Trophoblast cell (in vitro differentiated cells and primary cell): ENCODE results near the gene TMEM89.

ENCODE experiments used
- DNase-seq, 2 donors: peaks; one replicate each; pipeline ENCODE4 v3.0.0-alpha.2; 2016
- H2AFZ ChIP-seq: 2 replicates; pipeline ENCODE4 v1.6.1; 2013; ENCODE audit warnings: low read length, moderate library complexity, mild to moderate bottlenecking; ENCODE audit not compliant: insufficient read depth, poor library complexity
- H2AK5ac ChIP-seq: 2 replicates; pipeline ENCODE4 v1.6.1; 2013; ENCODE audit warnings: mild to moderate bottlenecking, low read length
- H2BK120ac ChIP-seq: 2 replicates; pipeline ENCODE4 v1.6.1; 2013; ENCODE audit warnings: low read length, mild to moderate bottlenecking, moderate library complexity; ENCODE audit not compliant: insufficient read depth, poor library complexity
- H2BK12ac ChIP-seq: 2 replicates; pipeline ENCODE4 v1.6.1; 2013; ENCODE audit warnings: mild to moderate bottlenecking, low read length, moderate library complexity
- H2BK5ac ChIP-seq: 2 replicates; pipeline ENCODE4 v1.6.1; 2013; ENCODE audit warnings: low read length, low read depth, moderate library complexity, mild to moderate bottlenecking; ENCODE audit not compliant: poor library complexity
- H3K14ac ChIP-seq: 2 replicates; pipeline ENCODE4 v1.6.1; 2013; ENCODE audit warnings: mild to moderate bottlenecking, low read length
- H3K18ac ChIP-seq: 2 replicates; pipeline ENCODE4 v1.6.1; 2013; ENCODE audit warnings: mild to moderate bottlenecking, low read length
- H3K23ac ChIP-seq: 2 replicates; pipeline ENCODE4 v1.6.1; 2013; ENCODE audit warnings: low read length
- H3K27ac ChIP-seq: 2 replicates; pipeline ENCODE4 v1.5.1; 2013; ENCODE audit warnings: low read depth, mild to moderate bottlenecking, inconsistent platforms, low read length, moderate library complexity
- H3K27me3 ChIP-seq: 2 replicates; pipeline ENCODE4 v1.6.1; 2013; ENCODE audit warnings: inconsistent platforms, mild to moderate bottlenecking, low read length, moderate library complexity; ENCODE audit not compliant: insufficient read depth
- H3K36me3 ChIP-seq, 2 experiments: 1 replicate in 1 of 2; 2 replicates in 1 of 2; pipeline ENCODE4 v1.6.1; 2013; ENCODE audit warnings: low read length in 2 of 2, mild to moderate bottlenecking in 2 of 2, moderate library complexity in 1 of 2; ENCODE audit not compliant: insufficient read depth in 2 of 2, control insufficient read depth in 1 of 2
- H3K4ac ChIP-seq: 2 replicates; pipeline ENCODE4 v1.6.1; 2013; ENCODE audit warnings: low read depth, mild to moderate bottlenecking, low read length, moderate library complexity
- H3K4me1 ChIP-seq, 2 experiments: 1 replicate in 1 of 2; 2 replicates in 1 of 2; pipeline ENCODE4 v1.6.1; 2013; ENCODE audit warnings: low read length in 2 of 2, mild to moderate bottlenecking in 2 of 2, moderate library complexity in 1 of 2; ENCODE audit not compliant: insufficient read depth in 2 of 2, control insufficient read depth in 1 of 2
- H3K4me2 ChIP-seq: 2 replicates; pipeline ENCODE4 v1.6.1; 2013; ENCODE audit warnings: inconsistent platforms, mild to moderate bottlenecking, low read length, moderate library complexity
- H3K4me3 ChIP-seq: 2 replicates; pipeline ENCODE4 v1.5.1; 2013; ENCODE audit warnings: mild to moderate bottlenecking, low read depth, low read length, inconsistent platforms
- H3K79me1 ChIP-seq: one replicate; pipeline ENCODE4 v1.6.1; 2013; ENCODE audit warnings: low read length
- H3K79me2 ChIP-seq: 2 replicates; pipeline ENCODE4 v1.6.1; 2013; ENCODE audit warnings: low read length, mild to moderate bottlenecking; ENCODE audit not compliant: control insufficient read depth, insufficient read depth, poor library complexity
- H3K9ac ChIP-seq: 2 replicates; pipeline ENCODE4 v1.6.1; 2013; ENCODE audit warnings: mild to moderate bottlenecking, low read length
- H3K9me3 ChIP-seq: 2 replicates; pipeline ENCODE4 v1.6.1; 2013; ENCODE audit warnings: low read depth, mild to moderate bottlenecking, control low read depth, inconsistent platforms, low read length; ENCODE audit not compliant: insufficient read depth
- H4K12ac ChIP-seq: 2 replicates; pipeline ENCODE4 v1.6.1; 2013; ENCODE audit warnings: low read depth, mild to moderate bottlenecking, low read length, moderate library complexity
- H4K8ac ChIP-seq: 2 replicates; pipeline ENCODE4 v1.6.1; 2013; ENCODE audit warnings: low read depth, mild to moderate bottlenecking, low read length, moderate library complexity
- H4K91ac ChIP-seq: one replicate; pipeline ENCODE4 v1.6.1; 2013; ENCODE audit warnings: low read depth, mild to moderate bottlenecking, low read length, moderate library complexity
- WGBS: extraction: QIAGEN DNeasy Blood & Tissue Kit; methylation state at CpG from one replicate; pipeline ENCODE4 v1.1.7; 2013; ENCODE audit warnings: missing lambda C conversion rate; ENCODE audit not compliant: insufficient read length, insufficient coverage; ENCODE audit errors: extremely low coverage; 5-methylcytosine and 5-hydroxymethylcytosine counted together

The TMEM89 gene

GRCh38 chr3:48652923-48653715, 31.6 kb upstream of the TMEM89 start:
- Histone ChIP-seq H3K79me2 (no peaks in the 10 kb centered on the region), H4K8ac (no peak overlapping the region), H3K9me3 (peaks cover 12% of the 10 kb centered on the region), H2AK5ac (no peak overlapping the region), H3K14ac (no peak overlapping the region), H3K27ac (no peak overlapping the region), H3K18ac (no peak overlapping the region), H4K12ac (no peak overlapping the region), H3K23ac (no peak overlapping the region), H3K4me1 (peaks cover 4 to 9% of the 10 kb centered on the region in 2 experiments), H3K36me3 (no peaks in the 10 kb centered on the region), H3K4ac (no peak overlapping the region), H2BK5ac (no peak overlapping the region), H3K4me2 (no peak overlapping the region), H3K4me3 (no peak overlapping the region), H2BK12ac (no peak overlapping the region), H2AFZ (no peak overlapping the region), H2BK120ac (no peak overlapping the region), H4K91ac (no peak overlapping the region), H3K9ac (no peak overlapping the region), H3K27me3 (no peaks in the 10 kb centered on the region), H3K79me1 (no peaks in the 10 kb centered on the region)
- DNase-seq, result no peak
- WGBS, result no CpG with 5 or more reads among the region's 15 CpGs

- H3K4ac ChIP-seq, result no peak overlapping the region
- no peak overlapping the region for H2BK12ac ChIP-seq
- H3K36me3 ChIP-seq, result no peaks in the 10 kb centered on the region
- no peak overlapping the region for H3K27ac ChIP-seq
- H3K4me2 ChIP-seq, result no peak overlapping the region
- H4K8ac ChIP-seq, result no peak overlapping the region
- H3K14ac ChIP-seq, result no peak overlapping the region
- no peak overlapping the region for H4K91ac ChIP-seq
- H3K79me1 ChIP-seq, result no peaks in the 10 kb centered on the region
- no peak overlapping the region for H3K23ac ChIP-seq
- no peak overlapping the region for H4K12ac ChIP-seq
- no peak for DNase-seq
- WGBS, result no CpG with 5 or more reads among the region's 11 CpGs
- no peak overlapping the region for H2BK5ac ChIP-seq
- no peaks in the 10 kb centered on the region for H3K79me2 ChIP-seq
- H3K9me3 ChIP-seq, result peaks cover 8% of the 10 kb centered on the region
- H3K18ac ChIP-seq, result no peak overlapping the region
- no peak overlapping the region for H2AFZ ChIP-seq
- no peak overlapping the region for H2BK120ac ChIP-seq
- H3K4me3 ChIP-seq, result no peak overlapping the region
- H3K9ac ChIP-seq, result no peak overlapping the region
- H3K27me3 ChIP-seq, result no peaks in the 10 kb centered on the region
- H2AK5ac ChIP-seq, result no peak overlapping the region
- peaks cover 4 to 8% of the 10 kb centered on the region in 2 experiments for H3K4me1 ChIP-seq
Measured at GRCh38 chr3:48651771-48652170, 30.2 kb upstream of the TMEM89 start.

GRCh38 chr3:48650723-48651122, 29.2 kb upstream of the TMEM89 start:
- no CpG with 5 or more reads among the region's 12 CpGs for WGBS
- Histone ChIP-seq H3K27ac (no peak overlapping the region), H3K4me1 (peaks cover 0 to under 1% of the 10 kb centered on the region in 2 experiments), H3K4ac (no peak overlapping the region), H3K4me2 (no peak overlapping the region), H2AK5ac (no peak overlapping the region), H3K27me3 (no peaks in the 10 kb centered on the region), H2BK12ac (no peak overlapping the region), H3K18ac (no peak overlapping the region), H3K36me3 (peaks cover 0 to 4% of the 10 kb centered on the region in 2 experiments), H3K79me2 (no peaks in the 10 kb centered on the region), H3K9me3 (peaks cover 4% of the 10 kb centered on the region), H4K91ac (no peak overlapping the region), H2AFZ (no peak overlapping the region), H3K23ac (no peak overlapping the region), H2BK120ac (no peak overlapping the region), H4K12ac (no peak overlapping the region), H3K79me1 (no peaks in the 10 kb centered on the region), H3K14ac (no peak overlapping the region), H4K8ac (no peak overlapping the region), H3K4me3 (no peak overlapping the region), H2BK5ac (no peak overlapping the region), H3K9ac (no peak overlapping the region)
- no peak for DNase-seq

GRCh38 chr3:48648188-48648850, 26.8 kb upstream of the TMEM89 start:
- Histone ChIP-seq H3K9ac (no peak overlapping the region), H4K12ac (no peak overlapping the region), H2BK120ac (no peak overlapping the region), H3K14ac (no peak overlapping the region), H2BK12ac (no peak overlapping the region), H4K91ac (no peak overlapping the region), H4K8ac (no peak overlapping the region), H3K27ac (no peak overlapping the region), H3K27me3 (no peaks in the 10 kb centered on the region), H3K4me1 (no peaks in the 10 kb centered on the region), H3K23ac (no peak overlapping the region), H3K4me2 (no peak overlapping the region), H3K4ac (no peak overlapping the region), H3K18ac (no peak overlapping the region), H3K79me1 (no peaks in the 10 kb centered on the region), H3K9me3 (peaks cover 3% of the 10 kb centered on the region), H3K4me3 (no peak overlapping the region), H2AK5ac (no peak overlapping the region), H3K79me2 (no peaks in the 10 kb centered on the region), H3K36me3 (peaks cover 0 to 9% of the 10 kb centered on the region in 2 experiments), H2BK5ac (no peak overlapping the region), H2AFZ (no peak overlapping the region)
- WGBS, result no CpG with 5 or more reads among the region's 15 CpGs
- no peak for DNase-seq
